ENCODE measurements around the gene SOCS3.

Gene SOCS3

GRCh38 chr17:78359997-78360370 is at the start of gene SOCS3:
TSS of gene SOCS3 (minus strand) at chr17:78360077. CDS start at chr17:78359095, 982 bp downstream.
- peak within 1 kb of the TSS; percentile 36 for H3K4me3 ChIP-seq (ENCODE audit: low read depth, low read length)
- DNase-seq (ENCODE audit: low read depth) = no peak
- TF ChIP-seq CTCF (IDR thresholded peaks at IDR 0.05; ENCODE audit: control insufficient read depth, extremely low read depth, insufficient read depth) = no peak

GRCh38 chr17:78409191-78409928 is 49.5 kb upstream of the SOCS3 start:
- DNase-seq (ENCODE audit: low read depth) = peak; percentile 45
- no peak for TF ChIP-seq CTCF (IDR thresholded peaks at IDR 0.05; ENCODE audit: control insufficient read depth, extremely low read depth, insufficient read depth)
- no peak overlapping the region for H3K4me3 ChIP-seq (ENCODE audit: low read depth, low read length)

GRCh38 chr17:78408476-78409050 is 48.7 kb upstream of the SOCS3 start:
- DNase-seq (ENCODE audit: low read depth) = no peak
- no peak overlapping the region for H3K4me3 ChIP-seq (ENCODE audit: low read depth, low read length)
- TF ChIP-seq CTCF (IDR thresholded peaks at IDR 0.05; ENCODE audit: control insufficient read depth, extremely low read depth, insufficient read depth) = no peak

GRCh38 chr17:78407387-78408000 is 47.6 kb upstream of the SOCS3 start:
- DNase-seq (ENCODE audit: low read depth) = no peak
- no peak overlapping the region for H3K4me3 ChIP-seq (ENCODE audit: low read depth, low read length)
- no peak for TF ChIP-seq CTCF (IDR thresholded peaks at IDR 0.05; ENCODE audit: control insufficient read depth, extremely low read depth, insufficient read depth)

- no peak for TF ChIP-seq CTCF (IDR thresholded peaks at IDR 0.05; ENCODE audit: control insufficient read depth, extremely low read depth, insufficient read depth)
- DNase-seq (ENCODE audit: low read depth) = no peak
- H3K4me3 ChIP-seq (ENCODE audit: low read depth, low read length) = no peak overlapping the region
Observed at GRCh38 chr17:78406920-78407319, 47.0 kb upstream of the SOCS3 start.

GRCh38 chr17:78406396-78406795 is 46.5 kb upstream of the SOCS3 start:
- no peak overlapping the region for H3K4me3 ChIP-seq (ENCODE audit: low read depth, low read length)
- no peak for DNase-seq (ENCODE audit: low read depth)
- TF ChIP-seq CTCF (IDR thresholded peaks at IDR 0.05; ENCODE audit: control insufficient read depth, extremely low read depth, insufficient read depth) = no peak

Data from LNCaP clone FGC (cell line).